ENCODE results near the gene SYT1.

Gene SYT1

GRCh38 chr12:79127271-79127751 lies 262.7 kb downstream of the SYT1 start:
- no peak for DNase-seq (ENCODE audit: low read depth in 2 of 3, low spot score in 1 of 3)

- no peak for DNase-seq (ENCODE audit: low read depth in 2 of 3, low spot score in 1 of 3)
Observed at GRCh38 chr12:79128956-79129355, 264.4 kb downstream of the SYT1 start.

- DNase-seq (ENCODE audit: low read depth in 2 of 3, low spot score in 1 of 3): no peak
Observed at GRCh38 chr12:79138872-79139271, 274.3 kb downstream of the SYT1 start.

- DNase-seq (ENCODE audit: low read depth in 2 of 3, low spot score in 1 of 3): no peak
Observed at GRCh38 chr12:79140711-79141110, 276.1 kb downstream of the SYT1 start.

GRCh38 chr12:79141776-79142175 lies 277.2 kb downstream of the SYT1 start:
- DNase-seq (ENCODE audit: low read depth in 2 of 3, low spot score in 1 of 3): no peak

GRCh38 chr12:79143803-79144202 lies 279.2 kb downstream of the SYT1 start:
- DNase-seq (ENCODE audit: low read depth in 2 of 3, low spot score in 1 of 3): no peak

GRCh38 chr12:79151956-79152355 lies 287.4 kb downstream of the SYT1 start:
- no peak for DNase-seq (ENCODE audit: low read depth in 2 of 3, low spot score in 1 of 3)

- DNase-seq (ENCODE audit: low read depth in 2 of 3, low spot score in 1 of 3): no peak
Observed at GRCh38 chr12:79155683-79156082, 291.1 kb downstream of the SYT1 start.

GRCh38 chr12:79156846-79157463 lies 292.4 kb downstream of the SYT1 start:
- no peak for DNase-seq (ENCODE audit: low read depth in 2 of 3, low spot score in 1 of 3)

- DNase-seq (ENCODE audit: low read depth in 2 of 3, low spot score in 1 of 3): no peak
Observed at GRCh38 chr12:79161249-79161934, 296.8 kb downstream of the SYT1 start.

GRCh38 chr12:79162147-79162772 lies 297.7 kb downstream of the SYT1 start:
- DNase-seq (ENCODE audit: low read depth in 2 of 3, low spot score in 1 of 3): no peak

- DNase-seq (ENCODE audit: low read depth in 2 of 3, low spot score in 1 of 3): no peak
Observed at GRCh38 chr12:79162948-79163347, 298.4 kb downstream of the SYT1 start.

- DNase-seq (ENCODE audit: low read depth in 2 of 3, low spot score in 1 of 3): no peak
Observed at GRCh38 chr12:79164890-79165289, 300.3 kb downstream of the SYT1 start.

GRCh38 chr12:79168687-79169086 lies 304.1 kb downstream of the SYT1 start:
- DNase-seq (ENCODE audit: low read depth in 2 of 3, low spot score in 1 of 3): no peak

GRCh38 chr12:79174626-79175025 lies 310.1 kb downstream of the SYT1 start:
- DNase-seq (ENCODE audit: low read depth in 2 of 3, low spot score in 1 of 3): no peak

GRCh38 chr12:79183003-79183402 lies 318.4 kb downstream of the SYT1 start:
- DNase-seq (ENCODE audit: low read depth in 2 of 3, low spot score in 1 of 3): no peak

GRCh38 chr12:79183926-79184325 lies 319.4 kb downstream of the SYT1 start:
- DNase-seq (ENCODE audit: low read depth in 2 of 3, low spot score in 1 of 3): no peak

GRCh38 chr12:79186506-79186905 lies 321.9 kb downstream of the SYT1 start:
- DNase-seq (ENCODE audit: low read depth in 2 of 3, low spot score in 1 of 3): no peak

- DNase-seq (ENCODE audit: low read depth in 2 of 3, low spot score in 1 of 3): no peak
Observed at GRCh38 chr12:79187032-79187431, 322.5 kb downstream of the SYT1 start.

GRCh38 chr12:79191391-79191790 lies 326.8 kb downstream of the SYT1 start:
- no peak for DNase-seq (ENCODE audit: low read depth in 2 of 3, low spot score in 1 of 3)

- no peak for DNase-seq (ENCODE audit: low read depth in 2 of 3, low spot score in 1 of 3)
Observed at GRCh38 chr12:79194595-79194994, 330.0 kb downstream of the SYT1 start.

GRCh38 chr12:79199166-79199565 lies 334.6 kb downstream of the SYT1 start:
- no peak for DNase-seq (ENCODE audit: low read depth in 2 of 3, low spot score in 1 of 3)

All from stimulated activated CD4-positive, alpha-beta T cell treated with anti-CD3 and anti-CD28 coated beads, Interleukin-12 subunit alpha, Interleukin-12 subunit beta, amount 100 ng/mL, for 48 hours (primary cell).